SK-N-SH treated with all-trans-retinoic acid at 6 μM for 48 hours (cell line): ENCODE measurements around the gene SP140L.
"Not testable (repeated sequence)": the region's sequence is repeated elsewhere in the genome, so short reads cannot be mapped to it uniquely, and the experiment has no call there.

ENCODE experiments used
- ATAC-seq: fragments of 200-7000 bp; cut with Tn5 transposase; 3 replicates; pipeline ENCODE4 v1.9.1; 2020; ENCODE audit warnings: mild to moderate bottlenecking, moderate library complexity
- ARNTL ChIP-seq: fragments of 450-650 bp; formaldehyde crosslinking; IDR thresholded peaks from 2 replicates; pipeline ENCODE4 v1.5.0; 2020; ENCODE audit warnings: low read depth, mild to moderate bottlenecking, moderate library complexity, borderline replicate concordance
- BACH2 ChIP-seq: fragments of 250-450 bp; sonication (Bioruptor Pico); IDR thresholded peaks from 2 replicates; pipeline ENCODE4 v1.9.0; 2021; ENCODE audit warnings: mild to moderate bottlenecking, borderline replicate concordance
- CSDC2 ChIP-seq: fragments of 250-450 bp; sonication (Bioruptor Pico); IDR thresholded peaks from 2 replicates; pipeline ENCODE4 v1.5.0; 2020; ENCODE audit warnings: mild to moderate bottlenecking, moderate library complexity
- ESRRG ChIP-seq: fragments of 250-450 bp; sonication (Bioruptor Pico); IDR thresholded peaks from 2 replicates; pipeline ENCODE4 v1.6.1; 2021; ENCODE audit warnings: mild to moderate bottlenecking
- GLIS3 ChIP-seq: fragments of 250-450 bp; sonication (Bioruptor Pico); IDR thresholded peaks from 2 replicates; pipeline ENCODE4 v1.5.0; 2020; ENCODE audit warnings: mild to moderate bottlenecking, moderate library complexity
- RARB ChIP-seq: fragments of 250-450 bp; sonication (Bioruptor Pico); IDR thresholded peaks from 2 replicates; pipeline ENCODE4 v1.8.0; 2021; ENCODE audit warnings: mild to moderate bottlenecking, moderate library complexity
- SNAI2 ChIP-seq: fragments of 250-450 bp; sonication (Bioruptor Pico); IDR thresholded peaks from 2 replicates; pipeline ENCODE4 v1.5.0; 2020; ENCODE audit warnings: mild to moderate bottlenecking, moderate library complexity
- TCF4 ChIP-seq: fragments of 250-450 bp; sonication (Bioruptor Pico); IDR thresholded peaks from 2 replicates; pipeline ENCODE4 v1.8.0; 2021; ENCODE audit warnings: mild to moderate bottlenecking, moderate library complexity, borderline replicate concordance
- ZC3H10 ChIP-seq: fragments of 250-450 bp; sonication (Bioruptor Pico); IDR thresholded peaks from 2 replicates; pipeline ENCODE4 v1.5.1; 2021; ENCODE audit warnings: mild to moderate bottlenecking, moderate library complexity
- ZFP3 ChIP-seq: fragments of 250-450 bp; sonication (Bioruptor Pico); IDR thresholded peaks from 2 replicates; pipeline ENCODE4 v1.5.0; 2020; ENCODE audit warnings: mild to moderate bottlenecking, moderate library complexity
- ZFP30 ChIP-seq: fragments of 450-650 bp; formaldehyde crosslinking; IDR thresholded peaks from 2 replicates; pipeline ENCODE4 v1.5.0; 2022; ENCODE audit warnings: mild to moderate bottlenecking, moderate library complexity
- ZNF565 ChIP-seq: fragments of 450-650 bp; formaldehyde crosslinking; conservative IDR thresholded peaks from 2 replicates; pipeline ENCODE4 v1.5.0; 2020; ENCODE audit warnings: low read depth, mild to moderate bottlenecking, moderate library complexity
- ZNF70 ChIP-seq: fragments of 450-650 bp; formaldehyde crosslinking; IDR thresholded peaks from 2 replicates; pipeline ENCODE4 v1.5.0; 2020; ENCODE audit warnings: mild to moderate bottlenecking, moderate library complexity
- ZNF8 ChIP-seq: fragments of 450-650 bp; formaldehyde crosslinking; IDR thresholded peaks from 2 replicates; pipeline ENCODE4 v1.5.0; 2020; ENCODE audit warnings: mild to moderate bottlenecking, moderate library complexity
- TF ChIP-seq, protein P1 (sequence below): fragments of 250-450 bp; sonication (Bioruptor Pico); IDR thresholded peaks from 2 replicates; pipeline ENCODE4 v1.5.1; 2020; ENCODE audit warnings: low read depth, mild to moderate bottlenecking, moderate library complexity
- TF ChIP-seq, protein P2 (sequence below): fragments of 250-450 bp; sonication (Bioruptor Pico); IDR thresholded peaks from 2 replicates; pipeline ENCODE4 v1.8.0; 2021; ENCODE audit warnings: low read depth, mild to moderate bottlenecking, moderate library complexity, borderline replicate concordance
- TF ChIP-seq, protein P3 (sequence below): fragments of 250-450 bp; sonication (Bioruptor Pico); IDR thresholded peaks from 2 replicates; pipeline ENCODE4 v1.5.0; 2020; ENCODE audit warnings: mild to moderate bottlenecking, moderate library complexity
- TF ChIP-seq, protein P4 (sequence below): fragments of 250-450 bp; sonication (Bioruptor Pico); IDR thresholded peaks from 2 replicates; pipeline ENCODE4 v1.5.1; 2021; ENCODE audit warnings: mild to moderate bottlenecking, moderate library complexity

Gene SP140L

DNA sequence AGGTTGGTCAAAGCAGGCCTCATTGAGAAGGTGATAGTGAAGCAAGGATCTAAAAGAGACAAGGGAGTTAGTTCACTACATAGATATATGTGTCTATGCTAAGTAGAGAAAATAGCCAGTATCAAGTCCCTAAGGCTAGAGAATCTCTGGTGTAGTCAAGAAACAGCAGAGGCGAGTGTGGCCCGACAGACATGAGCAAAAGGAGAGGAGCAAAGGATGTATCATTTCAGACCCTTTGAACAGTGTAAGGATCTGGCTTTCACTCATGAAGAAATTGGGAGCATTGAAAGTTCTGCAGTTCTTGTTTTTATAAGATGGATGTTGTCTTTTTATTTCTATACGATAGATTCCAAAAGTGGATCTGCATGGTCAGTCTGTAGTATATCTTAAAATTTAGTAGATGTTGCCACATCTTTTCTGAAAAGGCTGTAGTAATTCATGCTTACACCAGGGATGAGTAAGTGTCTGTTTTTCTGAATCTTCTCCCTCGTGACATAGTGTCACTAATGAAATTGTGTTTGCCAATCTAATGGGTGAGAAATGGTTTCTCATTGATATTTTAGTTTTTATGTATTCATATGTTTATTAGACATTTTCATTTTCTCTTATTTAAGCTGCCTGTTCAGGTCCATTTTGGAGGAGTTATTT lies 107.8 kb downstream of the SP140L start:
- no peak for TF ChIP-seq ARNTL (CRISPR knock-in tag)
- TF ChIP-seq, protein P1, sequence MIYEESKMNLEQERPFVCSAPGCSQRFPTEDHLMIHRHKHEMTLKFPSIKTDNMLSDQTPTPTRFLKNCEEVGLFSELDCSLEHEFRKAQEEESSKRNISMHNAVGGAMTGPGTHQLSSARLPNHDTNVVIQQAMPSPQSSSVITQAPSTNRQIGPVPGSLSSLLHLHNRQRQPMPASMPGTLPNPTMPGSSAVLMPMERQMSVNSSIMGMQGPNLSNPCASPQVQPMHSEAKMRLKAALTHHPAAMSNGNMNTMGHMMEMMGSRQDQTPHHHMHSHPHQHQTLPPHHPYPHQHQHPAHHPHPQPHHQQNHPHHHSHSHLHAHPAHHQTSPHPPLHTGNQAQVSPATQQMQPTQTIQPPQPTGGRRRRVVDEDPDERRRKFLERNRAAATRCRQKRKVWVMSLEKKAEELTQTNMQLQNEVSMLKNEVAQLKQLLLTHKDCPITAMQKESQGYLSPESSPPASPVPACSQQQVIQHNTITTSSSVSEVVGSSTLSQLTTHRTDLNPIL (CRISPR knock-in tag) = no peak
- TF ChIP-seq, protein P2, sequence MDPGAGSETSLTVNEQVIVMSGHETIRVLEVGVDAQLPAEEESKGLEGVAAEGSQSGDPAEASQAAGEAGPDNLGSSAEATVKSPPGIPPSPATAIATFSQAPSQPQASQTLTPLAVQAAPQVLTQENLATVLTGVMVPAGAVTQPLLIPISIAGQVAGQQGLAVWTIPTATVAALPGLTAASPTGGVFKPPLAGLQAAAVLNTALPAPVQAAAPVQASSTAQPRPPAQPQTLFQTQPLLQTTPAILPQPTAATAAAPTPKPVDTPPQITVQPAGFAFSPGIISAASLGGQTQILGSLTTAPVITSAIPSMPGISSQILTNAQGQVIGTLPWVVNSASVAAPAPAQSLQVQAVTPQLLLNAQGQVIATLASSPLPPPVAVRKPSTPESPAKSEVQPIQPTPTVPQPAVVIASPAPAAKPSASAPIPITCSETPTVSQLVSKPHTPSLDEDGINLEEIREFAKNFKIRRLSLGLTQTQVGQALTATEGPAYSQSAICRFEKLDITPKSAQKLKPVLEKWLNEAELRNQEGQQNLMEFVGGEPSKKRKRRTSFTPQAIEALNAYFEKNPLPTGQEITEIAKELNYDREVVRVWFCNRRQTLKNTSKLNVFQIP (CRISPR knock-in tag) = no peak
- TF ChIP-seq, protein P3, sequence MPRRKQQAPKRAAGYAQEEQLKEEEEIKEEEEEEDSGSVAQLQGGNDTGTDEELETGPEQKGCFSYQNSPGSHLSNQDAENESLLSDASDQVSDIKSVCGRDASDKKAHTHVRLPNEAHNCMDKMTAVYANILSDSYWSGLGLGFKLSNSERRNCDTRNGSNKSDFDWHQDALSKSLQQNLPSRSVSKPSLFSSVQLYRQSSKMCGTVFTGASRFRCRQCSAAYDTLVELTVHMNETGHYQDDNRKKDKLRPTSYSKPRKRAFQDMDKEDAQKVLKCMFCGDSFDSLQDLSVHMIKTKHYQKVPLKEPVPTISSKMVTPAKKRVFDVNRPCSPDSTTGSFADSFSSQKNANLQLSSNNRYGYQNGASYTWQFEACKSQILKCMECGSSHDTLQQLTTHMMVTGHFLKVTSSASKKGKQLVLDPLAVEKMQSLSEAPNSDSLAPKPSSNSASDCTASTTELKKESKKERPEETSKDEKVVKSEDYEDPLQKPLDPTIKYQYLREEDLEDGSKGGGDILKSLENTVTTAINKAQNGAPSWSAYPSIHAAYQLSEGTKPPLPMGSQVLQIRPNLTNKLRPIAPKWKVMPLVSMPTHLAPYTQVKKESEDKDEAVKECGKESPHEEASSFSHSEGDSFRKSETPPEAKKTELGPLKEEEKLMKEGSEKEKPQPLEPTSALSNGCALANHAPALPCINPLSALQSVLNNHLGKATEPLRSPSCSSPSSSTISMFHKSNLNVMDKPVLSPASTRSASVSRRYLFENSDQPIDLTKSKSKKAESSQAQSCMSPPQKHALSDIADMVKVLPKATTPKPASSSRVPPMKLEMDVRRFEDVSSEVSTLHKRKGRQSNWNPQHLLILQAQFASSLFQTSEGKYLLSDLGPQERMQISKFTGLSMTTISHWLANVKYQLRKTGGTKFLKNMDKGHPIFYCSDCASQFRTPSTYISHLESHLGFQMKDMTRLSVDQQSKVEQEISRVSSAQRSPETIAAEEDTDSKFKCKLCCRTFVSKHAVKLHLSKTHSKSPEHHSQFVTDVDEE (CRISPR knock-in tag) = no peak
- no peak for TF ChIP-seq CSDC2
- TF ChIP-seq BACH2 = no peak
- TF ChIP-seq RARB (CRISPR knock-in tag) = no peak
- no peak for TF ChIP-seq ZNF8 (CRISPR knock-in tag)
- TF ChIP-seq ESRRG (CRISPR knock-in tag) = no peak
- TF ChIP-seq TCF4 (CRISPR knock-in tag) = no peak
- TF ChIP-seq ZNF70 (CRISPR knock-in tag) = no peak
- TF ChIP-seq ZFP3 = no peak
- no peak for TF ChIP-seq ZNF565 (CRISPR knock-in tag)
- TF ChIP-seq GLIS3 = no peak
- TF ChIP-seq SNAI2 = no peak
- TF ChIP-seq ZFP30 (CRISPR knock-in tag) = no peak
- TF ChIP-seq, protein P4, sequence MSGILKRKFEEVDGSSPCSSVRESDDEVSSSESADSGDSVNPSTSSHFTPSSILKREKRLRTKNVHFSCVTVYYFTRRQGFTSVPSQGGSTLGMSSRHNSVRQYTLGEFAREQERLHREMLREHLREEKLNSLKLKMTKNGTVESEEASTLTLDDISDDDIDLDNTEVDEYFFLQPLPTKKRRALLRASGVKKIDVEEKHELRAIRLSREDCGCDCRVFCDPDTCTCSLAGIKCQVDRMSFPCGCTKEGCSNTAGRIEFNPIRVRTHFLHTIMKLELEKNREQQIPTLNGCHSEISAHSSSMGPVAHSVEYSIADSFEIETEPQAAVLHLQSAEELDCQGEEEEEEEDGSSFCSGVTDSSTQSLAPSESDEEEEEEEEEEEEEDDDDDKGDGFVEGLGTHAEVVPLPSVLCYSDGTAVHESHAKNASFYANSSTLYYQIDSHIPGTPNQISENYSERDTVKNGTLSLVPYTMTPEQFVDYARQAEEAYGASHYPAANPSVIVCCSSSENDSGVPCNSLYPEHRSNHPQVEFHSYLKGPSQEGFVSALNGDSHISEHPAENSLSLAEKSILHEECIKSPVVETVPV (CRISPR knock-in tag) = no peak
- ATAC-seq = no peak

DNA sequence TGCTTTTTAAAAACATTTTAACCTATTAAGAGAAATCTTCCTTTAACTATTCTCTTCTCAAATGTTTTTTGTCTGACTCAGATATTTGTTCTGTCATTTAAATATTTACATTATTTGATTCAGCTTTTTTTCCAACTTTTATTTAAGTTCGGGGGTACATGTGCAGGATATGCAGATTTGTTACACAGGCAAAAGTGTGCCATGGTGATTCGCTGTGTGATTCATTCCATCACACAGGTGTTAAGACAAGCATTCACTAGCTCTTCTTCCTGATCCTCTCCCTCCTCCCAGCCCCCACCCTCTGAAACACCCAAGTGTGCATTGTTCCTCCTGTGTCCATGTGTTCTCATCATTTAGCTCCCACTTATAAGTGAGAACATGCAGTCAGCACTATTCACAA lies 108.4 kb downstream of the SP140L start:
- TF ChIP-seq, protein P2 (CRISPR knock-in tag) = no peak
- TF ChIP-seq ZNF70 (CRISPR knock-in tag) (no peak), ZNF8 (CRISPR knock-in tag) (no peak), BACH2 (no peak), TCF4 (CRISPR knock-in tag) (no peak), ZC3H10 (no peak), GLIS3 (no peak), SNAI2 (no peak)
- TF ChIP-seq, protein P1 (CRISPR knock-in tag) = no peak
- TF ChIP-seq, protein P3 (CRISPR knock-in tag) = no peak
- no peak for ATAC-seq

DNA sequence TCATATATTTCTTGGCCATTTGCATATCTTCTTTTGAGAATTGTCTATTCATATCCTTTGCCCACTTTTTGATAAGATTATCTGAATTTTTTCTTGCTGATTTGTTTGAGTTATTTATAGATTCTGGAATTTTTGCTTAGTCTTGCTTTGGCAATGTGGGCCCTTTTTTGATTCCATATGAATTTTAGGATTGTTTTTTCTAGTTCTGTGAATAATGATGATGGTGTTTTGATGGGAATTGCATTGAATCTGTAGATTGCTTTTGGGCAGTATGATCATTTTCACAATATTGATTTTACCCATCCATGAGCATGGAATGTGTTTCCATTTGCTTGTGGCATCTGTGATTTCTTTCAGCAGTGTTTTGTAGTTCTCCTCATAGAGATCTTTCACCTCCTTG lies 112.1 kb downstream of the SP140L start:
- not testable (repeated sequence) for ATAC-seq
